ENCODE data around the gene TAB2. TPM values are rescaled to one million over a fixed set of nuclear protein-coding genes. Genes with fewer than 3 reads are reported as not detected.

Gene TAB2
- total and polyA plus RNA-seq, 2 experiments from 2014 or later = 13.8 to 39.0 TPM

- Histone ChIP-seq H3K4me3 (no peak overlapping the region), H3K27me3 (no peaks in the 10 kb centered on the region), H3K36me3 (peaks cover 15% of the 10 kb centered on the region), H3K27ac (no peak overlapping the region), H3K4me1 (ENCODE audit: low read depth) (no peaks in the 10 kb centered on the region), H3K9me3 (ENCODE audit: low read depth) (no peaks in the 10 kb centered on the region)
- TF ChIP-seq, protein P1, sequence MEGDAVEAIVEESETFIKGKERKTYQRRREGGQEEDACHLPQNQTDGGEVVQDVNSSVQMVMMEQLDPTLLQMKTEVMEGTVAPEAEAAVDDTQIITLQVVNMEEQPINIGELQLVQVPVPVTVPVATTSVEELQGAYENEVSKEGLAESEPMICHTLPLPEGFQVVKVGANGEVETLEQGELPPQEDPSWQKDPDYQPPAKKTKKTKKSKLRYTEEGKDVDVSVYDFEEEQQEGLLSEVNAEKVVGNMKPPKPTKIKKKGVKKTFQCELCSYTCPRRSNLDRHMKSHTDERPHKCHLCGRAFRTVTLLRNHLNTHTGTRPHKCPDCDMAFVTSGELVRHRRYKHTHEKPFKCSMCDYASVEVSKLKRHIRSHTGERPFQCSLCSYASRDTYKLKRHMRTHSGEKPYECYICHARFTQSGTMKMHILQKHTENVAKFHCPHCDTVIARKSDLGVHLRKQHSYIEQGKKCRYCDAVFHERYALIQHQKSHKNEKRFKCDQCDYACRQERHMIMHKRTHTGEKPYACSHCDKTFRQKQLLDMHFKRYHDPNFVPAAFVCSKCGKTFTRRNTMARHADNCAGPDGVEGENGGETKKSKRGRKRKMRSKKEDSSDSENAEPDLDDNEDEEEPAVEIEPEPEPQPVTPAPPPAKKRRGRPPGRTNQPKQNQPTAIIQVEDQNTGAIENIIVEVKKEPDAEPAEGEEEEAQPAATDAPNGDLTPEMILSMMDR (IDR thresholded peaks at IDR 0.05; ENCODE audit: low read depth, low read length) = no peak
- DNase-seq (ENCODE audit: low read depth in 1 of 2, low spot score in 1 of 2) = no peak
Observed at GRCh38 chr6:149393002-149393679, 75.6 kb downstream of the TAB2 start.

DNA sequence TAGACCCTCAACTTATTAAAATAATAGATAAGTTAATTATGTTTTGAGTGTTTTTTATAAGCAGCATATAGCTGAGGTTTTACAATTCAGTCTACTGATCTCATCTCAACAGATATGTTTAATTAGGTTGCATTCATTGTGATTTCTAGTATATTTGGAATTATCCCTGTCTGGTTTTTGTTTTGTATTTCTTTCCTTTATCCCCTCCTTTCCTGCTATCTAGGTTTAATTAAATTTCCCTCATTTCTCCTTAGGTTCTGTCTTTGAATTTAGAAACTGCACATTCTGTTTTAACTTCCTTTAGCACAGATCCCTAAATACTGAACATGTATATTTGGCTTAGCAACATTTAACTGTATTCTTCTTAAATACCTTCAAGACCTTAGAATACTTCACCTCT lies 77.7 kb downstream of the TAB2 start:
- Histone ChIP-seq H3K36me3 (peaks cover 32% of the 10 kb centered on the region), H3K27ac (no peak overlapping the region)

DNA sequence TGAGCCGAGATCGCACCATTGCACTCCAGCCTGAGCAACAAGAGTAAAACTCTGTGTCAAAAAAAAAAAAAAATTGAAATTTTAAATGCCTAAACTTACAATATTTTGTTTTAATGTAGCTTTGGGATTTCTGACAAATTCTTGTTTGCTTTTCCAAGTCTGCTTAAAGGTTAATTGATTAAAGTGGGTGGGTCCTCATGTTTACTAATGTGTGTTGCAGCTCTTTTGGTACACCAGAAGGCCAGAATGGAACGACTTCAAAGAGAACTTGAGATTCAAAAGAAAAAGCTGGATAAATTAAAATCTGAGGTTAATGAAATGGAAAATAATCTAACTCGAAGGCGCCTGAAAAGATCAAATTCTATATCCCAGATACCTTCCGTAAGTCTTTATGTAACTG lies 79.9 kb downstream of the TAB2 start:
- Histone ChIP-seq H3K4me1 (ENCODE audit: low read depth) (no peaks in the 10 kb centered on the region), H3K9me3 (ENCODE audit: low read depth) (no peaks in the 10 kb centered on the region), H3K27me3 (no peaks in the 10 kb centered on the region), H3K27ac (no peak overlapping the region), H3K4me3 (no peak overlapping the region), H3K36me3 (peaks cover 40% of the 10 kb centered on the region)
- DNase-seq (ENCODE audit: low read depth in 1 of 2, low spot score in 1 of 2) = no peak
- TF ChIP-seq, protein P1 (IDR thresholded peaks at IDR 0.05; ENCODE audit: low read depth, low read length) = no peak

More for the DNA sequence above, 77.7 kb downstream of the TAB2 start:
- Histone ChIP-seq H3K4me1 (ENCODE audit: low read depth) (no peaks in the 10 kb centered on the region), H3K27me3 (no peaks in the 10 kb centered on the region), H3K9me3 (ENCODE audit: low read depth) (no peaks in the 10 kb centered on the region), H3K4me3 (no peak overlapping the region)
- no peak for DNase-seq (ENCODE audit: low read depth in 1 of 2, low spot score in 1 of 2)
- TF ChIP-seq, protein P1 (IDR thresholded peaks at IDR 0.05; ENCODE audit: low read depth, low read length) = no peak

- H3K27ac ChIP-seq = no peak within 1 kb of the TSS
- peaks cover 56% of the 10 kb centered on the region for H3K36me3 ChIP-seq
Observed at GRCh38 chr6:149400050-149400449, 82.5 kb downstream of the TAB2 start, which contains the start of gene SUMO4. TSS of gene SUMO4 (plus strand) at chr6:149400262. CDS start at chr6:149400392, 130 bp downstream.

DNA sequence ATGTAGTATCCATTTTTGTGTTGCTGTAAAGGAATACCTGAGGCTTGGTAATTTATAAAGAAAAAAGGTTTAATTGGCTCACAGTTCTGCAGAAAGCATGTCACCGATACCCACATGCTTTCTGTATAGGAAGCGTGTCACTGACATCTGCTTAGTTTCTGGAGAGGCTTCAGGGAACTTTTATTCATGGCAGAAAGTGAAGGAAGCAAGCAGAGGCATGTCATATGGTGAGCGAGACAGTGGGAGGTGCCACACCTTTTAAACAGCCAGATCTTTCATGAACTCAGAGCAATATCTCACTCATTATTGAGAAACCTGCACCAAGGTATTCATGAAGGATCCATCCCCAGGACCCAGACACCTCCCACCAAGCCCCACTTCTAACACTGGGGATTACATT lies 86.0 kb downstream of the TAB2 start:
- Histone ChIP-seq H3K36me3 (peaks cover 47% of the 10 kb centered on the region), H3K27me3 (no peaks in the 10 kb centered on the region), H3K27ac (no peak overlapping the region), H3K4me3 (no peak overlapping the region), H3K9me3 (ENCODE audit: low read depth) (no peaks in the 10 kb centered on the region), H3K4me1 (ENCODE audit: low read depth) (no peaks in the 10 kb centered on the region)
- TF ChIP-seq, protein P1 (IDR thresholded peaks at IDR 0.05; ENCODE audit: low read depth, low read length) = no peak
- no peak for DNase-seq (ENCODE audit: low read depth in 1 of 2, low spot score in 1 of 2)

More at GRCh38 chr6:149400050-149400449, 82.5 kb downstream of the TAB2 start, which contains the start of gene SUMO4:
- no peaks in the 10 kb centered on the region for H3K4me1 ChIP-seq (ENCODE audit: low read depth)
- no peak for DNase-seq (ENCODE audit: low read depth in 1 of 2, low spot score in 1 of 2)
- H3K9me3 ChIP-seq (ENCODE audit: low read depth) = no peaks in the 10 kb centered on the region
- no peak within 1 kb of the TSS for H3K4me3 ChIP-seq
- H3K27me3 ChIP-seq = no peaks in the 10 kb centered on the region
- TF ChIP-seq, protein P1 (IDR thresholded peaks at IDR 0.05; ENCODE audit: low read depth, low read length) = no peak
